ENCODE data around the gene BMF.
A peak's percentile ranks its signal among the peaks of the same experiment; 100 is the strongest.
"Not testable (repeated sequence)": the region's sequence is repeated elsewhere in the genome, so short reads cannot be mapped to it uniquely, and the experiment has no call there.

BMF gene

DNA sequence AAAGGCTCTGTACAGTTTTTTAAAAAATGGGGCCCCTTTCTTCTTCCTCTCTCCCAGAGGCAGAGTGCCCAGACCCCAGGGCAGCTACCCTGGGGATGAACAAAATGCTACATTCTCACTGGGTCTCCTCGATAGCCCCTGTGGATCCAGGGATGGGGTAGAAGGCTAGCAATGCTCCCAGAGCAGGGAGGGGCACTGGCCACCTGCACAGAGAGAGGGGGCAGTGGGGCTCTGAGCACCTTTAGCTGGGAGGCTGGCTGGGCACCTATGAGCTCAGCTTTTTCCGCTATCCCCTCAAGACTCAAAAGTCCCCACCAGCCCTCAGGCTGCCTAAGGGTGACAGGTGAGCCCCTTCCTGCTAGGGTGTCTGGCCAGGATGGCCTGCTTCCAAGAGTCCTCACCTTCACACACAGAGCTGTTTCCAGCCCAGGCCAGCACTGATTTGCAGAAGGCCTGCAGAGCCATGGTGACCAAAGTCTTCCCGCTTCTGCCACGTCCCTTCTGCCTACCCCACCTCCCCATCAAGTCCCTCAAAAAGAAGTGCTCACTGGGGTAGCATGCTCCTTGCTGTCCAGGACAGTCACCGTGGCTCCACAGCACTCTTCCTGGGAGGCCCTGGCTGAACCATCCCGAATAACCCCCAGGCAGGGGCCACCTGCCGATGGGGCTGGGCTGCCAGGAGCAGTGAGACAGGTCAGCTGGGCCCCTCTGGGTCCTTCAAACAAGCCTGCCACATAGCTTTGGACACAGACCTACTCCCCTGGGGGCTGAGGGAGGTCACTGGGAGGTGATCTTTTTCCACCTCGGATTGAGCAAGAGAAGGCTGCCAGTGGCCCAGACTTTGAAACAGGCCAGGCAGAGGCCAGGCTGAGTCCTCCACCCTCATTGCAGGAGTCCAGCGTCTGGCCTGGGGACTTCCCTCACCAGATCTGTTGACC, 20.4 kb downstream of the BMF start:
- no peak for DNase-seq

- no peak for DNase-seq
Observed at GRCh38 chr15:40087068-40087810, 21.4 kb downstream of the BMF start.

DNA sequence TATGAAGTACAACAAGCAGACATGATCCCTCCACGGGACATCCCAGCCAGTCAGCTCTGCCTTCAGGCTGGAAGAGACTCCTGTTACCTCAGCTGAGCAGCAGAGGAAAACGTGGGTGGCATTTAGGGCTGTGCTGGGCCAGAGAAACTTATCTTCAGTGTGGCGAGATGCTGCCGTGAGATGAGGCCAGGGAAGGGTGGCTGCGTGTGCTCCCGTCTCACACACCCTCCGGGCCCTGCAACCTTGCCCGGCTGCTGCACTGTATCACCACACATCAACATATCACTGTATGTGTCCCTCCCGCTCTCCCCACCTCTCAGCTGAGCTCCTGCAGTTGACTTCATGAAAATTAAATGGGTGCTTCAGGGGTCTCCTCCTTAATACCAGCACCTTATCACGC, 23.4 kb downstream of the BMF start:
- no peak for DNase-seq

DNA sequence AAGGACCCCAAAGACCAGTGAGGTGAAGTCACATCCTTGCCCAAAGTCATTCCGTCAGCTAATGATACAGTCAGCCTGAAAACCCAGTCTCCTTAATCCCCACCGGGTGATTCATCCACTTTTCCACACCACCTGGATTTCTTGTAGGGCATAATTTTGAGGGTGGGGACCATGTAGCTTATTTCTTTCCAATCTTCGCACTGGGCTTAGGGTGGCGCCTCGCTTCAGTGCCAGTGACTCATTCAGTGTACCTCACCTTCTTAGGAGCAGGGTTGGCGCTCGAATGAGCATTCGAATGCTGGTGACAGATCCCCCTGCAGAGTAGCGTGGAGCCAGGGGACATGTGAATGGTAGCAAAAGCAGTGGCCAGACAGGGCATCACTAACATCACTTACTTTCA, 24.0 kb downstream of the BMF start:
- no peak for DNase-seq

- DNase-seq: no peak
Observed at GRCh38 chr15:40082195-40082883, 26.3 kb downstream of the BMF start.

GRCh38 chr15:40081691-40082194, 26.9 kb downstream of the BMF start:
- peak; percentile 60 for DNase-seq

DNA sequence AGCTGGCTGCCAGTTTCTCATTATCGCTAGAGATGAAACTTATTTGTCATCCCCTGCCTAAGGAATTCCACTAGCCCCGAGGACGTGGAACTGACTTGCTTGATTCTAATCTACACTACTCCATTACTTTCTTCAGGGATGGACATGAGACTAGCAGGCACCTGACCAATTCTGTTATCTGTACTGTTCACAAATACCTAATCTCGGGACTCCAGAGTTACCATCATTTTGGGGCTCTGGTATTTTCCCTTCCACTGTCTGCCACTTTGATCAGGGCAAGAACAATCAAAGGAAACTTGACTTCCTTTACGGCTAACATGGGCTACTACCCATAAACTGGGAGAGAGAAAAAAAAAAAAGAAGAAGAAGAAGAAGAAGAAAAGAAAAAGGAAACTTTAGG, 27.8 kb downstream of the BMF start:
- no peak for DNase-seq

- no peak for DNase-seq
Observed at GRCh38 chr15:40080104-40080503, 28.6 kb downstream of the BMF start.

DNA sequence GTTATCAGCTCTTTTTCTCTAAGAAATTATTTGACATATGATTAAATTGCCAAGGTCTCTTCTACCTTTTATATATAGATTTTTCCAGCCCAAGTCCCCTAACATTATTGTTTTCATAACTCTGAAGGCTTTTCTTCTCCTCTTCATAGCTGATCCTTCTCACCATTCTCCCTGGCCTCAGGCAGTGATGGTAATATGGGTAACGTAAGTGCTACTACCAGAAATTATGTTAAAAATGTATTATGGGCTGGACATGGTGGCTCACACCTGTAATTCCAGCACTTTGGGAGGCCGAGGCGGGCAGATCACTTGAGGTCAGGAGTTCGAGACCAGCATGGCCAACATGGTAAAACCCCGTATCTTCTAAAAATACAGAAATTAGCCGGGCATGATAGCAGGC, 29.2 kb downstream of the BMF start:
- DNase-seq: no peak

- no peak for DNase-seq
Observed at GRCh38 chr15:40075298-40076044, 33.2 kb downstream of the BMF start.

DNA sequence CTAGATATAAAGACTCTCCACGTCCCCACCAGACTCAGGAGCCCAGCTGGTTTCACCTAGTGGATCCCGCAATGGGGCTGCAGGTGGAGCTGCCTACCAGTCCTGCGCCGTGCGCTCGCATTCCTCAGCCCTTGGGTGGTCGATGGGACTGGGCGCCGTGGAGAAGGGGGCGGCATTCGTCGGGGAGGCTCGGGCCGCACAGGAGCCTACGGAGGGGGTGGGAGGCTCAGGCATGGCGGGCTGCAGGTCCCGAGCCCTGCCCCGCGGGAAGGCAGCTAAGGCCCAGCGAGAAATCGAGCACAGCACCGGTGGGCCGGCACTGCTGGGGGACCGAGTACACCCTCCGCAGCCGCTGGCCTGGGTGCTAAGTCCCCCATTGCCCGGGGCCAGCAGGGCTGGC, 34.0 kb downstream of the BMF start:
- not testable (repeated sequence) for DNase-seq

DNA sequence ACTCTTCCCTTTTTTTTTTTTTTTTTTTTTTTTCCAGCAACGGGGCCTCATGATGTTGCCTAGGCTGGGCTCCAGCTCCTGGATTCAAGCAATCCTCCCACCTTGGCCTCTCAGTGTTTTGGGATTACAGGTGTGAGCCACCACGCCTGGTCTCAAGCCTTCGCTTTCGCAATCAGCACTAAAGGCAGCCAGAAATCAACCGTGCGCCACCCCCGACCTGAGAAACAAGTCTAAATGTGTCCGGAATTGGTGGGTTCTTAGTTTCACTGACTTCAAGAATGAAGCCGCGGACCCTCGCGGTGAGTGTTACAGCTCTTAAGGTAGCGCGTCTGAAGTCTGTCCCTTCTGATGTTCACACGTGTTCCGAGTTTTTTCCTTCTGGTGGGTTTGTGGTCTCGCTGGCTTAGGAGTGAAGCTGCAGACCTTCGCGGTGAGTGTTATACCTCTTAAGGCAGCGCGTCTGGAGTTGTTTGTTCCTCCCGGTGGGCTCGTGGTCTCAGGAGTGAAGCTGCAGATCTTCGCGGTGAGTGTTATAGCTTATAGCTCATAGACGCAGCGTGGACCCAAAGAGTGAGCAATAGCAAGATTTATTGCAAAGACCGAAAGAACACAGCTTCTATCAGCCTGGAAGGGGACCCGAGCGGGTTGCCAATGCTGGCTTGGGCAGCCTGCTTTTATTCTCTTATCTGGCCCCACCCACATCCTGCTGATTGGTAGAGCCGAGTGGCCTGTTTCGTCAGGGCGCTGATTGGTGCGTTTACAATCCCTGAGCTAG, 34.8 kb downstream of the BMF start:
- not testable (repeated sequence) for DNase-seq

GRCh38 chr15:40072216-40072990, 36.3 kb downstream of the BMF start:
- DNase-seq: no peak

- no peak for DNase-seq
Observed at GRCh38 chr15:40070608-40071218, 38.0 kb downstream of the BMF start.

GRCh38 chr15:40070166-40070557, 38.5 kb downstream of the BMF start:
- DNase-seq: no peak

DNA sequence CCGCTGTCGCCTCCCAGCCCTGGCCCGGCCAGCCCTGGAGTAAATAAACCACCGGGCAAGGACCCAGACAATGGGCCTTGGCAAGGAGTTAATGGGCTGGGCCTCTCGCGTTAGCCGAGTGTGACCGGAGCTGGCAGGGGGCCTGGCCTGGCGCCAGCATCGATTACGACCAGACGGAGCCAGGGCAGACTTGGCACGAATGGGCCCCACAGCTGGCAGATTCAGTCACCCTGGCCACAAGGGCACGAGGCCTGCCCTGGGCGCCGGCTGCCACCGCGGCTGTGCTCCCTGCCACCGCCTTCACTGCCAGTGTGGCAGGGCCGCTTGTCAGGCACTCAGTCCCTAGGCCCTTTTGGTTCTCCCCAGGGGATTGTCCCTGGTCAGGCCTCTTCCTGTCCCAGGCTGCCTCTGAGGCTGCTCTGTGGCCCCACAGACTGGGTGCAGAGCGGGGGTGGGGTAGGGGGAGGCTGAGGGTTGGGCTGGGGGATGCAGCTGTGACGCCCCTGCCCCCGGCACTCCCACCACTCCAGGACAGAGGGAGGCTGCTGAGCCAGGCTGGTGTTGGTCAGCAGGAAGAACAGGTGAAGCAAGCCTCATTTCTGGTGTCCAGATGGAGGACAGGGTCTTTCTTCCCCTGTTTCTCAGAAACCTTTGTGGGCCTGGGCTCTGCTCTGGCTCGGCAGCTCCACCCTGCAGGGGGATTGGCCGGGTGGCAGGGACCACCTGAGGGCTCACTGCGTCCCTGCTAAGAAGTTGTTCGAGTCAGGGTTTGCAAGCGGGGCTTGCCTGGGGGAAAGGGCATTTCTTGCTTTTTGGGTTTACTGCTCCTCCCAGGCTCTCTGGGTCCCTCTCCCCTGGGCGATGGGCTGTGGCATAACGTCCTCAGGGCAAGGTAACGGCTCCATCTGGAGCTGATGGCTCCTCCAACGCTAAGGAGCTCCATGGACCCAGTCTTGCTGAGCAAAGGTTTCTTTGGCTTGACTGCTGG, 39.2 kb downstream of the BMF start:
- no peak for DNase-seq

DNA sequence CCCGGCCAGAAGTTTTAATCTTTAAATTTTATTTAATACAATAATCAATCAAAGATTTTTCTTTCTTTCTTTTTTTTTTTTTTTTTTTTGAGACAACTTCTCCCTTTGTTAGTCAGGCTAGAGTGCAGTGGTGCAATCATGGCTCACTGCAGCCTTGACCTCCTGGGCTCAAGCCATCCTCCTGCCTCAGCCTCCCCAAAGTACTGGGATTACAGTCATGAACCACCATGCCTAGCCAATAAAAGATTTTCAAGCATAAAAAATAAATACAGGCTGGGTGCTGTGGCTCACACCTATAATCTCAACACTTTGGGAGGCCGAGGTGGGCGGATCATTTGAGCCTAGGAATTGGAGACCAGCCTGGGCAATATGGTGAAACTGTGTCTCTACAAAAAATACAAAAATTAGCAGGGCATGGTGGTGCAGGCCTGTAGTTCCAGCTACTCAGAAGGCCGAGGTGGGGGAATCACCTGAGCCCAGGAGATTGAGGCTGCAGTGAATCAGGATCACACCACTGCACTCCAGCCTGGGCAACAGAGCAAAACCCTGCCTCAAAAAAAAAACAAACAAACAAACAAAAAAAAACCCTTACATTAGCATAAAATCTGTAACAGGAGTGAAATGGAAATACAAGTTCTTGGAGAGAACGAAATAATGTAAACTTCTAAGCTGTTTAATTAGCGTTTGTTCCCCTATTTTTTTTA, 40.6 kb downstream of the BMF start:
- no peak for DNase-seq

DNA sequence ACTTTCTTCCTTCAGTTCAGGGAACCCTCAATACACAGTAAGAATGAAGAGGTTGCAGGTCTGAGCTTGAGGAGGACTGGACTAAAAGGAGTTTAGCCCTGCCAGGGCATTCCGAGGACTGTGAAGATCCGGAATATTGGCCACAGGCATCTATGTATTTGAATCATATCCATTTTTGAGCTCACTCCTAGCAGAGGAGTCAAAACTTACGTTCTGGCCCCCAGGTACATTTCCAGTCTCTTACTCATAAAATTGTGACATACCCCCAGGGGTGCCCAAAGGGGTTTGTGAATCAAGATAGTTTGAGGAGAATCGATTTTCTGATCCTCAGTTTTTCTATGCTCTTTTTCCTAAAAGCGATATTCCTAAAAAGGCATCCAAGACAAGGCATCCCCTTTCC, 42.1 kb downstream of the BMF start:
- DNase-seq: no peak
